Endodermal cell (in vitro differentiated cells): Measurements from ENCODE around the gene MMS19. TPM values are rescaled to one million over a fixed set of nuclear protein-coding genes. Genes with fewer than 3 reads are reported as not detected.

ENCODE experiments used
- DNase-seq: peaks from one replicate; pipeline ENCODE4 v3.0.0-alpha.2; 2017
- H3K27ac ChIP-seq: 2 replicates; pipeline ENCODE4 v1.5.1; 2013; ENCODE audit warnings: mild to moderate bottlenecking, low read depth, low read length, moderate library complexity
- H3K27me3 ChIP-seq: 2 replicates; pipeline ENCODE4 v1.6.1; 2013; ENCODE audit warnings: mild to moderate bottlenecking, low read length, moderate library complexity; ENCODE audit not compliant: insufficient read depth, control insufficient read depth, poor library complexity, severe bottlenecking
- H3K36me3 ChIP-seq: 2 replicates; pipeline ENCODE4 v1.7.0; 2013; ENCODE audit warnings: mild to moderate bottlenecking, low read length, moderate library complexity; ENCODE audit not compliant: control insufficient read depth, insufficient read depth
- H3K4me1 ChIP-seq: one replicate; pipeline ENCODE4 v1.7.0; 2013; ENCODE audit warnings: low read length; ENCODE audit not compliant: control insufficient read depth, insufficient read depth
- H3K4me3 ChIP-seq: 2 replicates; pipeline ENCODE4 v1.5.1; 2013; ENCODE audit warnings: mild to moderate bottlenecking, low read length, moderate library complexity
- H3K9ac ChIP-seq: 2 replicates; pipeline ENCODE4 v1.6.1; 2013; ENCODE audit warnings: mild to moderate bottlenecking, low read length, moderate library complexity; ENCODE audit not compliant: poor library complexity, severe bottlenecking; ENCODE audit errors: extremely low read depth
- H3K9me3 ChIP-seq: 2 replicates; pipeline ENCODE4 v1.6.1; 2013; ENCODE audit warnings: mild to moderate bottlenecking, low read length, moderate library complexity; ENCODE audit not compliant: control insufficient read depth
- H3K27ac Mint-ChIP-seq: 2 replicates; pipeline ENCODE4 v1.8.0; 2020; ENCODE audit warnings: mixed read lengths
- H3K27me3 Mint-ChIP-seq: 2 replicates; pipeline ENCODE4 v1.8.0; 2021; ENCODE audit warnings: mild to moderate bottlenecking, mixed read lengths; ENCODE audit not compliant: insufficient read depth
- H3K36me3 Mint-ChIP-seq: 2 replicates; pipeline ENCODE4 v1.8.0; 2020; ENCODE audit warnings: low read depth, mixed read lengths
- H3K4me1 Mint-ChIP-seq: 2 replicates; pipeline ENCODE4 v1.8.0; 2020; ENCODE audit warnings: mixed read lengths
- H3K4me3 Mint-ChIP-seq: 2 replicates; pipeline ENCODE4 v1.8.0; 2020; ENCODE audit warnings: mild to moderate bottlenecking, moderate library complexity, mixed read lengths
- H3K9me3 Mint-ChIP-seq: 2 replicates; pipeline ENCODE4 v1.8.0; 2020; ENCODE audit warnings: mild to moderate bottlenecking, mixed read lengths
- CTCF ChIP-seq: fragments of 200-600 bp; sonication (generic); conservative IDR thresholded peaks from 2 replicates; pipeline ENCODE4 v1.5.0; 2021; ENCODE audit warnings: antibody characterized with exemption, mild to moderate bottlenecking
- WGBS, 2 experiments: methylation state at CpG; one replicate each; pipeline versions ENCODE4 v1.1.5 to v1.1.7; 2013; ENCODE audit warnings: missing lambda C conversion rate in 2 of 2, mixed read lengths in 1 of 2; ENCODE audit not compliant: insufficient coverage in 1 of 2, insufficient read length in 1 of 2; 5-methylcytosine and 5-hydroxymethylcytosine counted together
- total RNA-seq, 2 donors: library from RNA; stranded (reverse); fragmentation: NEBNext Ultra II Directional in 1 of 2; extraction: Animal tissue kit (Norgen Biotek cat#: 25700) in 1 of 2; gene quantifications; 2 replicates in 1 of 2; 3 replicates in 1 of 2; pipeline ENCODE4 v1.2.1, GENCODE V29; 2021

The MMS19 gene
- total RNA-seq, 2 donors from 2014 or later, result 84.2 to 98.8 TPM

GRCh38 chr10:97412891-97413304 is 85.3 kb downstream of the MMS19 start:
- Histone ChIP-seq H3K27ac (no peak overlapping the region), H3K4me1 (no peaks in the 10 kb centered on the region), H3K27me3 (no peaks in the 10 kb centered on the region), H3K4me3 (no peak overlapping the region), H3K9ac (no peak overlapping the region), H3K36me3 (no peaks in the 10 kb centered on the region), H3K9me3 (no peaks in the 10 kb centered on the region)
- no peaks in the 10 kb centered on the region for H3K9me3 Mint-ChIP-seq
- TF ChIP-seq CTCF, result no peak
- H3K27ac Mint-ChIP-seq, result no peak overlapping the region
- no peaks in the 10 kb centered on the region for H3K27me3 Mint-ChIP-seq
- no peak for DNase-seq
- peaks cover 8% of the 10 kb centered on the region for H3K4me1 Mint-ChIP-seq
- no peaks in the 10 kb centered on the region for H3K36me3 Mint-ChIP-seq
- no peak overlapping the region for H3K4me3 Mint-ChIP-seq
- 94% methylated on average over 10 of the region's 10 CpGs for WGBS, 2 experiments

- no peaks in the 10 kb centered on the region for H3K36me3 Mint-ChIP-seq
- TF ChIP-seq CTCF, result no peak
- H3K4me1 ChIP-seq, result no peaks in the 10 kb centered on the region
- no peak overlapping the region for H3K4me3 Mint-ChIP-seq
- no peaks in the 10 kb centered on the region for H3K27me3 ChIP-seq
- H3K9ac ChIP-seq, result no peak overlapping the region
- no peak overlapping the region for H3K27ac ChIP-seq
- no peaks in the 10 kb centered on the region for H3K27me3 Mint-ChIP-seq
- H3K4me3 ChIP-seq, result no peak overlapping the region
- no peaks in the 10 kb centered on the region for H3K36me3 ChIP-seq
- H3K9me3 Mint-ChIP-seq, result no peaks in the 10 kb centered on the region
- 92 to 95% methylated on average over 4 of the region's 4 CpGs for WGBS, 2 experiments
- H3K9me3 ChIP-seq, result no peaks in the 10 kb centered on the region
- DNase-seq, result no peak
- H3K27ac Mint-ChIP-seq, result no peak overlapping the region
- H3K4me1 Mint-ChIP-seq, result no peaks in the 10 kb centered on the region
These were observed 86.8 kb downstream of the MMS19 start for GRCh38 chr10:97411406-97411805.

GRCh38 chr10:97408496-97408992 is 89.7 kb downstream of the MMS19 start:
- no peak for DNase-seq
- 91% methylated on average over 10 of the region's 10 CpGs for WGBS, 2 experiments
- no peak overlapping the region for H3K27ac ChIP-seq
- H3K27me3 ChIP-seq, result no peaks in the 10 kb centered on the region
- H3K27ac Mint-ChIP-seq, result no peak overlapping the region
- H3K27me3 Mint-ChIP-seq, result no peaks in the 10 kb centered on the region
- no peaks in the 10 kb centered on the region for H3K4me1 ChIP-seq
- no peak overlapping the region for H3K9ac ChIP-seq
- H3K36me3 ChIP-seq, result no peaks in the 10 kb centered on the region
- no peak overlapping the region for H3K4me3 Mint-ChIP-seq
- H3K9me3 ChIP-seq, result no peaks in the 10 kb centered on the region
- no peaks in the 10 kb centered on the region for H3K36me3 Mint-ChIP-seq
- no peak for TF ChIP-seq CTCF
- no peaks in the 10 kb centered on the region for H3K9me3 Mint-ChIP-seq
- no peaks in the 10 kb centered on the region for H3K4me1 Mint-ChIP-seq
- H3K4me3 ChIP-seq, result no peak overlapping the region

Other genes with a start within 250 kb of the MMS19 start
- gene ARHGAP19, start 205.8 kb downstream of the MMS19 start, total RNA-seq, result 10 to 100 TPM; 26.8 to 47.6 TPM
- gene FRAT1, start 179.2 kb downstream of the MMS19 start, total RNA-seq, result 1 to 10 TPM; 6.5 to 7.3 TPM
- 10 to 100 TPM; 31.0 to 35.2 TPM for gene FRAT2, start 163.7 kb downstream of the MMS19 start, total RNA-seq
- gene RRP12, start 97.1 kb downstream of the MMS19 start, total RNA-seq, result 10 to 100 TPM; 33.0 to 34.7 TPM
- 100 to 1,000 TPM; 490 to 499 TPM for gene PGAM1, start 72.2 kb downstream of the MMS19 start, total RNA-seq
- 10 to 100 TPM; 48.9 to 55.6 TPM for gene EXOSC1, start 52.4 kb downstream of the MMS19 start, total RNA-seq
- 10 to 100 TPM; 44.5 to 53.6 TPM for gene ZDHHC16, start 52.2 kb downstream of the MMS19 start, total RNA-seq
- 10 to 100 TPM; 19.1 to 19.3 TPM for gene UBTD1, start 502 bp upstream of the MMS19 start, total RNA-seq
- not detected for gene ANKRD2, start 74.4 kb upstream of the MMS19 start, total RNA-seq
- gene HOGA1, start 86.0 kb upstream of the MMS19 start, total RNA-seq, result 1 to 10 TPM in 1 of 2 donors, under 1 TPM in 1; 0.15 to 1.7 TPM
- gene C10orf62, start 91.3 kb upstream of the MMS19 start, total RNA-seq, result not detected
- 10 to 100 TPM; 19.0 to 21.3 TPM for gene MORN4, start 135.1 kb upstream of the MMS19 start, total RNA-seq
- gene PI4K2A, start 142.2 kb upstream of the MMS19 start, total RNA-seq, result 10 to 100 TPM; 14.5 to 18.1 TPM
- 1 to 10 TPM; 3.9 to 4.3 TPM for gene AVPI1, start 188.8 kb upstream of the MMS19 start, total RNA-seq
- 10 to 100 TPM; 44.3 to 47.9 TPM for gene MARVELD1, start 215.3 kb upstream of the MMS19 start, total RNA-seq
- gene ZFYVE27, start 238.7 kb upstream of the MMS19 start, total RNA-seq, result 10 to 100 TPM; 33.5 to 36.3 TPM